Small intestine (tissue), 7 donors: Measurements from ENCODE around the gene TGFB3. TPM values are rescaled to one million over a fixed set of nuclear protein-coding genes. Genes with fewer than 3 reads are reported as not detected.
"Not testable (repeated sequence)": the region's sequence is repeated elsewhere in the genome, so short reads cannot be mapped to it uniquely, and the experiment has no call there.

Experiments used
- DNase-seq, 2 donors: peaks; one replicate each; pipeline versions ENCODE4 v3.0.0 to v3.0.0-alpha.2; 2013
- FAIRE-seq: peaks from 2 replicates; lab custom pipeline; 2012; peaks lifted over from hg19 to GRCh38; lab: Jason Lieb, UNC
- H3K27ac ChIP-seq, 3 donors: one replicate each; pipeline ENCODE4 v1.5.1; 2013; ENCODE audit warnings: low read length in 2 of 3, mild to moderate bottlenecking in 2 of 3, control low read depth in 1 of 3, inconsistent platforms in 1 of 3, low read depth in 1 of 3, moderate library complexity in 1 of 3
- H3K27me3 ChIP-seq, 3 donors: one replicate each; pipeline ENCODE4 v1.6.1; 2013; ENCODE audit warnings: low read length in 3 of 3, inconsistent platforms in 1 of 3; ENCODE audit not compliant: control insufficient read depth in 3 of 3, insufficient read depth in 3 of 3
- H3K36me3 ChIP-seq, 3 donors: one replicate each; pipeline ENCODE4 v1.6.1; 2013; ENCODE audit warnings: low read length in 3 of 3, inconsistent platforms in 1 of 3, low read depth in 1 of 3, mild to moderate bottlenecking in 1 of 3, moderate library complexity in 1 of 3; ENCODE audit not compliant: control insufficient read depth in 3 of 3, insufficient read depth in 2 of 3
- H3K4me1 ChIP-seq, 3 donors: one replicate each; pipeline ENCODE4 v1.6.1; 2013; ENCODE audit warnings: low read length in 2 of 3, inconsistent platforms in 1 of 3, low read depth in 1 of 3, mild to moderate bottlenecking in 1 of 3, moderate library complexity in 1 of 3; ENCODE audit not compliant: control insufficient read depth in 3 of 3, insufficient read depth in 2 of 3
- H3K4me3 ChIP-seq, 3 donors: one replicate each; pipeline ENCODE4 v1.5.1; 2013; ENCODE audit warnings: low read length in 3 of 3, control low read depth in 1 of 3, inconsistent platforms in 1 of 3, low read depth in 1 of 3, mild to moderate bottlenecking in 1 of 3, moderate library complexity in 1 of 3
- H3K9me3 ChIP-seq, 2 donors: one replicate each; pipeline ENCODE4 v1.6.1; 2013; ENCODE audit warnings: low read depth in 1 of 2, low read length in 1 of 2; ENCODE audit not compliant: control insufficient read depth in 2 of 2, insufficient read depth in 1 of 2
- WGBS, 3 donors: extraction: QIAGEN DNeasy Blood & Tissue Kit; methylation state at CpG; one replicate each; pipeline ENCODE4 v1.1.7; 2013; 5-methylcytosine and 5-hydroxymethylcytosine counted together
- polyA plus RNA-seq, 4 donors: library from polyadenylated mRNA; stranded (reverse) in 3 of 4; unstranded in 1 of 4; fragments of 200-250 nt in 3 of 4; fragments of 120-200 nt in 1 of 4; gene quantifications; one replicate each; pipeline versions ENCODE4 v1.2.1 to v1.2.3, GENCODE V29; 2013
- donor health status: healthy with polysubstance abuse.
- donor health status: control.
- donor health status: control.
- donor health status: Bipolar disorder and iron deficiency.
- donor health status: healthy.

The TGFB3 gene
- polyA plus RNA-seq, 4 donors: 3.6 to 8.8 (median 6.8) TPM

DNA sequence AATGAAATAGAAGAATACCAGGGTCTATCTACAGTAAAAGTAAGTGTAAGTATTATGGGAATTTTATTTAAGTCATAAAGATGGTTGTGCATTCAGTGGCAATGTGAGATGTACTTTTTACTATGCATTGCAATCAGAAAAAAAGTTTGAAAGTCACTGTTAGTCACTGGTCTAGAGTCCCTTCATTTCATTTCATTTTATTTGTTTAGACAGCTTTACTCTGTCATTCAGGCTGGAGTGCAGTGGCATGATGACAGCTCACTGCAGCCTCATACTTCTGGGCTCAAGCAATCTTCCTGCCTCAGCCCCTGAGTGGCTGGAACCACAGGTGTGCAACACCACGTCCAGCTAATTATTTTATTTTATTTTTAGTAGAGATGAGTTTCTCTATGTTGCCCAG lies 42.6 kb downstream of the TGFB3 start:
- H3K36me3 ChIP-seq: peaks cover 0 to 3% (median 0%) of the 10 kb centered on the region in 3 donors
- no peaks in the 10 kb centered on the region for H3K9me3 ChIP-seq
- DNase-seq (no peak), FAIRE-seq (no peak)
- 70 to 89% (median 71%) methylated on average over 1 of the region's 1 CpG for WGBS, 3 donors
- no peak overlapping the region for H3K4me3 ChIP-seq
- no peaks in the 10 kb centered on the region for H3K27me3 ChIP-seq
- no peaks in the 10 kb centered on the region for H3K4me1 ChIP-seq
- H3K27ac ChIP-seq: no peak overlapping the region

DNA sequence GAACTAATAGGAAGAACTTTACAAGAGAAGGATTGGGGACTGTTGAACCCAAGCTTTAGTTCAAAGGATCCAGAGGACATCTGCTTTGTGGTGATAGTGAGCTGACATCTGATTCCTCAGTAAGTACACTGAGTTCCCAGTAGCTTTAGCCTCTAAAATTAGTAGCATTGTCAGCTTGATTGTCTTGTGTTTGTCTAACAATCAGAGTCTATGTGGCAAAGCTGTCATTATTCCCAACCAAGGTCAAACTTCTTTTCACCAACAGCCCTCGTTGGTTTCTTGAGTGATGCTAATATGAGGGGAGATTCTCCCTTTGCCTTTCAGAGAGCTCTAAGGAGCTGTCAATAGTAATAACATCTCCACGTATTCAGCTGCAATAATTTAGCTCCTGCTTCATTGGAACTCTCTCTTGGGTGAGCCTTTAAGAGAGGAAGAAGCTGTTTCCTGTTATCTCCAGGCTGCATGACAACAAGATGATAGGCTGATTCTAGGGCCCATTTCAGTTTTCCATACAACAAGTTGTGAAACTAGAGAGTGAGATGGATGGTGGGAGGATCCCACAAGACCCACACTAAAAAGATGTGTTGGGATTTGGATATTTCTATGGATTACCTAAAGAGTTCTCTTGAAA lies 46.7 kb downstream of the TGFB3 start:
- no peak overlapping the region for H3K27ac ChIP-seq
- H3K4me3 ChIP-seq: no peak overlapping the region
- no peak for FAIRE-seq
- no peak for DNase-seq
- H3K9me3 ChIP-seq: no peaks in the 10 kb centered on the region
- H3K36me3 ChIP-seq: no peaks in the 10 kb centered on the region
- 77 to 85% (median 84%) methylated on average over 2 of the region's 2 CpGs for WGBS, 3 donors
- no peaks in the 10 kb centered on the region for H3K4me1 ChIP-seq
- H3K27me3 ChIP-seq: no peaks in the 10 kb centered on the region

DNA sequence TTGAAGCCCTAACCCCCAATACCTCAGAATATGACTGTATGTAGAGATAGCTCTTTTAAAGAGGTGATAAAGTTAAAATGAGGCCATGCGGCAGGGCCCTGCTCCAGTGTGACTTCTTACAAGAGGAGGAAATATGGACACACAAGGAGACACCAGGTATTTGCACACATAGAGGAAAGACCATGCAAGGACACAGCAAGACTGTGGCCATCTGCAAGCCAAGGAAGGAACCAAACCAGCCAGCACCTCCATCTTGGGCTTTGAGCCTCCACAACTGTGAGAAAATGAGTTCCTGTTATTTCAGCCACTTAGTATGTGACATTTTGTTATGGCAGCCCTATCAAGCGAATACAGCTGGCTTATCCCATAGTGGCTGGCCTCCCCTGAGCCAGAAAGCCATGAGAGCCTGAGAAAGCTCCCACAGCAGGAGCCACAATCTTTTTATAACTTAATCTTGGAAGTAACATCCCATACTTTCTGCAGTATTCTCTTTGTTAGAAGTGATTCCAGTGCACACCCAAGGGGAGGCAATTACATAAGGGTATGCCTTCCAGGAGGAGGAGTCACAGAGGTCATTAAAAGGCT lies 48.0 kb downstream of the TGFB3 start:
- H3K4me3 ChIP-seq: no peak overlapping the region
- no peak for FAIRE-seq
- no peaks in the 10 kb centered on the region for H3K27me3 ChIP-seq
- no peak overlapping the region for H3K27ac ChIP-seq
- H3K9me3 ChIP-seq: no peaks in the 10 kb centered on the region
- H3K36me3 ChIP-seq: no peaks in the 10 kb centered on the region
- WGBS, 3 donors: 50 to 75% (median 52%) methylated on average over 2 of the region's 2 CpGs
- H3K4me1 ChIP-seq: no peaks in the 10 kb centered on the region
- DNase-seq: no peak

DNA sequence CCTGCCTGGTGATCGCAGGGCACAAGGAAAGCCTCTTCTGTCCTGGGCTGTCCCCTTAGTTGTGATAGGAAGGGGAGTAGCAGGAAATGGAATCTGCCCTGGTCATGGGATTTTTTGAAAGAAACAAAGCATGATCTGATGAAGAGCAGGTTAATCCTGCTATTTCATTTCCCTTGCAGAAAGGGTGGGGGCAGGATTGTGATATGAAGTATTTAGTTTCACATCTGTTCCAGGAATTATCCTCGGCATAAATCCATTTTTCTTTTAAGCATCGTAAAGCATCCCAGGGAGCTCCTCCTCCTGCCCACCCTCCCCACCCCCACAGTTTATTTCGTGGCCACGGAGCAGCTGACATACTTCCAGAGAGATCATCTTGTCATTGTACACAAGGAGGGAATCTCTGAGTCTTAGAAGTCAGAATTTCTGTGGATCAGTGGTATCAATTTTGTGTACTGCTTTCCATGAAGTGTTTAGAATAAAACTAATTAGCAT lies 53.1 kb downstream of the TGFB3 start:
- DNase-seq: peak in 1 of 2 donors; percentile 30
- H3K4me1 ChIP-seq: no peaks in the 10 kb centered on the region
- peak overlapping the region in 1 of 3 donors; percentile 5 for H3K27ac ChIP-seq
- WGBS, 3 donors: 58 to 78% (median 75%) methylated on average over 5 of the region's 5 CpGs
- no peak for FAIRE-seq
- H3K27me3 ChIP-seq: no peaks in the 10 kb centered on the region
- H3K4me3 ChIP-seq: no peak overlapping the region
- H3K9me3 ChIP-seq: no peaks in the 10 kb centered on the region
- H3K36me3 ChIP-seq: no peaks in the 10 kb centered on the region

DNA sequence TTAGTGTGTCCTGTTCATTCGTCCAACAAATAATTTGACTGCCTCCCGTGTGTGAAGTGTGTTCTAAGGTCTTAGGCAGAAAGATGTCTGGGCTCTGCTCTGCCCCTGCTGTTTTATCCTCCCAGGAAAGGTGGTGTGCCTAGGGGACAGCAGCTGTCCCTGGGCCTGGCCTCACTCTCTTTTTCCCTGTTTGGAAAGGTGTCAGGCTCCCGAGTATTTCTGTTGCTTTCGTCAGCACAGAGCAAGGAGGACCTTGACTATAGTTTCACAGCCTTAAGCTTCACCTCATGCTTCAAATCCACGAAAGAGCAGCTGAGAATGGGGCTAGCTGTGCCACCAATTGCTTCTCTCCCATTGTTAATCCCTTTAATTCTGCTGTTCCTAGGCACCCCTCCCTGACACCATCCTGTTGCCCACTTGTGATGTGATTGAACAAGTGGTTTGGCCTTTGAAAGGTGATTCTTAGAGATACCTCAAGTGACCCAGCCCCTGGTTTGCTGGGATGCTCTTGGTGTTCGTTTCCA lies 54.2 kb downstream of the TGFB3 start:
- no peak for FAIRE-seq
- H3K27ac ChIP-seq: no peak overlapping the region
- H3K4me1 ChIP-seq: no peaks in the 10 kb centered on the region
- no peaks in the 10 kb centered on the region for H3K9me3 ChIP-seq
- no peaks in the 10 kb centered on the region for H3K27me3 ChIP-seq
- WGBS, 3 donors: 78 to 81% (median 78%) methylated on average over 6 of the region's 6 CpGs
- H3K36me3 ChIP-seq: no peaks in the 10 kb centered on the region
- no peak overlapping the region for H3K4me3 ChIP-seq
- DNase-seq: no peak

DNA sequence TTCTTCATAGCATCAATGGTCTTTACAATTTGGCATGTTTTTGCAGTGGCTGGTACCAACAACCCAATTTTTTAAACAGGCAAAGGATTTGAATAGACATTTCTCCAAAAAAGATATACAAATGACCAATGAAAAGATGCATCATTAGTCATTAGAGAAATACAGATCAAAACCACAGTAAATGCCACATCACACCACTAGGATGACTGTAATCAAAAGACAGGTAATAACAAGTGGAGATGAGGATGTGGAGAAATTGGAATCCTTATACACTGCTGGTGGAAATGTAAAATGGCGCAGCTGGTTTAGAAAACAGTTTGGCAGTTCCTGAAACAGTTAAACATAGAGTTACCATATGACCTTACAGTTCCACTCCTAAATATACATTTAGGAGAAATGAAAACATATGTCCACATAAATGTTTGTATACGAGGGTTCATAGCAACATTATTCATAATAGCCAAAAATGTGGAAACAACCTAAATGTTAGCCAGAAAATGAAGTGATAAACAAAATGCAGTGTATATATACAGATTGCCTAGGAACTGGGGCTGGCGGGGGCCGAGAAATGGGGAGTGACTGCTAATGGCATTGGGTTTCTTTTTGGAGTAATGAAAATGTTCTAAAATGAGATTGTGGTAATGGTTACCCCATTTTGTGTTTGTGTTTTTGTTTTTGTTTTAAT lies 55.2 kb downstream of the TGFB3 start:
- 88 to 97% (median 97%) methylated on average over 4 of the region's 4 CpGs for WGBS, 3 donors
- no peak overlapping the region for H3K27ac ChIP-seq
- DNase-seq (no peak), FAIRE-seq (no peak)
- H3K9me3 ChIP-seq: no peaks in the 10 kb centered on the region
- no peaks in the 10 kb centered on the region for H3K4me1 ChIP-seq
- H3K27me3 ChIP-seq: no peaks in the 10 kb centered on the region
- H3K4me3 ChIP-seq: no peak overlapping the region
- H3K36me3 ChIP-seq: no peaks in the 10 kb centered on the region

DNA sequence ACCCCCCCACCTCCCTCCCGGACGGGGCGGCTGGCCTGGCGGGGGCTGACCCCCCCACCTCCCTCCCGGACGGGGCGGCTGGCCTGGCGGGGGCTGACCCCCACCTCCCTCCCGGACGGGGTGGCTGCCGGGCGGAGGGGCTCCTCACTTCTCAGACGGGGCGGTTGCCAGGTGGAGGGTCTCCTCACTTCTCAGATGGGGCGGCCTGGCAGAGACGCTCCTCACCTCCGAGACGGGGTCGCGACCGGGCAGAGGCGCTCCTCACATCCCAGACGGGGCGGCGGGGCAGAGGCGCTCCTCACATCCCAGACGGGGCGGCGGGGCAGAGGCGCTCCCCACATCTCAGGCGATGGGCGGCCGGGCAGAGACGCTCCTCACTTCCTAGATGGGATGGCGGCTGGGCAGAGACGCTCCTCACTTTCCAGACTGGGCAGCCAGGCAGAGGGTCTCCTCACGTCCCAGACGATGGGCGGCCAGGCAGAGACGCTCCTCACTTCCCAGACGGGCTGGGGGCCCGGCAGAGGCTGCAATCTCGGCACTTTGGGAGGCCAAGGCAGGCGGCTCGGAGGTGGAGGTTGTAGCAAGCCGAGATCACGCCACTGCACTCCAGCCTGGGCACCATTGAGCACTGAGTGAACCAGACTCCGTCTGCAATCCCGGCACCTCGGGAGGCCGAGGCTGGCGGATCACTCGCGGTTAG lies 56.5 kb downstream of the TGFB3 start:
- 93 to 98% (median 97%) methylated on average over 21 to 54 of the region's 54 CpGs for WGBS, 3 donors
- H3K27ac ChIP-seq, FAIRE-seq, H3K9me3 ChIP-seq, H3K4me3 ChIP-seq, H3K4me1 ChIP-seq, H3K27me3 ChIP-seq, DNase-seq, H3K36me3 ChIP-seq: not testable (repeated sequence)

DNA sequence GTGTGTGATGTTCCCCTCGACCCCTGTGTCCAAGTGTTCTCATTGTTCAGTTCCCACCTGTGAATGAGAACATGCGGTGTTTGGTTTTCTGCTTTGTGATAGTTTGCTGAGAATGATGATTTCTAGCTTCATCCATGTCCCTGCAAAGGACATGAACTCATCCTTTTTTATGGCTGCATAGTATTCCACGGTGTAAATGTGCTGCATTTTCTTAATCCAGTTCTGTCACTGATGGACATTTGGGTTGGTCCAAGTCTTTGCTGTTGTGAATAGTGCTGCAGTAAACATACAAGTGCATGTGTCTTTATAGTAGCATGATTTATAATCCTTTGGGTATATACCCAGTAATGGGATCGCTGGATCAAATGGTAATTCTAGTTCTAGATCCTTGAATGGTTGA lies 61.4 kb downstream of the TGFB3 start:
- WGBS, 3 donors: 84 to 97% (median 95%) methylated on average over 4 of the region's 4 CpGs
- H3K27ac ChIP-seq, H3K27me3 ChIP-seq, H3K4me1 ChIP-seq, H3K36me3 ChIP-seq, H3K4me3 ChIP-seq, FAIRE-seq, DNase-seq, H3K9me3 ChIP-seq: not testable (repeated sequence)
